Liver (tissue), 9 donors: ENCODE results near the gene COL6A3. TPM values are rescaled to one million over a fixed set of nuclear protein-coding genes. Genes with fewer than 3 reads are reported as not detected.

ENCODE experiments used
- DNase-seq: peaks from one replicate; pipeline ENCODE4 v3.0.0-alpha.2; 2017; ENCODE audit warnings: low spot score
- H3K27ac ChIP-seq, 2 donors: one replicate each; pipeline ENCODE4 v1.7.0; 2013; ENCODE audit warnings: inconsistent platforms in 2 of 2, low read length in 2 of 2, control low read depth in 1 of 2, low read depth in 1 of 2, mild to moderate bottlenecking in 1 of 2
- H3K27me3 ChIP-seq, 4 donors: one replicate each; pipeline versions ENCODE4 v1.6.1 to v1.7.0; 2013; ENCODE audit warnings: low read length in 3 of 4, inconsistent platforms in 1 of 4, mild to moderate bottlenecking in 1 of 4, moderate library complexity in 1 of 4; ENCODE audit not compliant: control insufficient read depth in 4 of 4, insufficient read depth in 4 of 4
- H3K36me3 ChIP-seq, 4 donors: one replicate each; pipeline versions ENCODE4 v1.6.1 to v1.7.0; 2013; ENCODE audit warnings: low read length in 3 of 4, mild to moderate bottlenecking in 3 of 4, low read depth in 1 of 4, moderate library complexity in 1 of 4; ENCODE audit not compliant: control insufficient read depth in 4 of 4, insufficient read depth in 3 of 4
- H3K4me1 ChIP-seq, 4 donors: one replicate each; pipeline versions ENCODE4 v1.6.1 to v1.7.0; 2013; ENCODE audit warnings: low read length in 3 of 4, mild to moderate bottlenecking in 3 of 4, moderate library complexity in 1 of 4; ENCODE audit not compliant: control insufficient read depth in 4 of 4, insufficient read depth in 4 of 4
- H3K4me3 ChIP-seq, 3 donors: one replicate each; pipeline versions ENCODE4 v1.6.1 to v1.7.0; 2013; ENCODE audit warnings: low read length in 3 of 3, control low read depth in 1 of 3, low read depth in 1 of 3, mild to moderate bottlenecking in 1 of 3
- H3K9ac ChIP-seq, 2 donors: one replicate each; pipeline ENCODE4 v1.7.0; 2013; ENCODE audit warnings: low read length in 2 of 2, mild to moderate bottlenecking in 2 of 2, moderate library complexity in 2 of 2, control low read depth in 1 of 2, low read depth in 1 of 2
- H3K9me3 ChIP-seq, 4 donors: one replicate each; pipeline versions ENCODE4 v1.6.1 to v1.7.0; 2013; ENCODE audit warnings: low read length in 3 of 4; ENCODE audit not compliant: control insufficient read depth in 4 of 4
- CTCF ChIP-seq: fragments of 150-350 bp; IDR thresholded peaks from 2 replicates; pipeline ENCODE4 v1.5.1; 2017; ENCODE audit warnings: improper control_type of control experiment, low read depth, low read length; ENCODE audit not compliant: missing input control
- FOXA1 ChIP-seq: IDR thresholded peaks from 2 replicates; pipeline ENCODE4 v1.6.1; 2016; ENCODE audit warnings: antibody characterized with exemption
- FOXA2 ChIP-seq: IDR thresholded peaks from 2 replicates; pipeline ENCODE4 v1.6.1; 2016; ENCODE audit warnings: antibody characterized with exemption
- GABPA ChIP-seq, 2 donors: IDR thresholded peaks in 1 of 2; conservative IDR thresholded peaks in 1 of 2; 2 replicates each; pipeline ENCODE4 v1.6.1; 2016; ENCODE audit warnings: antibody characterized with exemption in 2 of 2, mild to moderate bottlenecking in 1 of 2, moderate library complexity in 1 of 2
- HNF4A ChIP-seq, 2 donors: conservative IDR thresholded peaks; 2 replicates each; pipeline ENCODE4 v1.6.1; 2016; ENCODE audit warnings: antibody characterized with exemption in 2 of 2, mild to moderate bottlenecking in 2 of 2
- NR2F2 ChIP-seq: IDR thresholded peaks from 2 replicates; pipeline ENCODE4 v1.6.1; 2016; ENCODE audit warnings: antibody characterized with exemption
- RAD21 ChIP-seq, 2 donors: IDR thresholded peaks; 2 replicates each; pipeline ENCODE4 v1.6.1; 2016; ENCODE audit warnings: antibody characterized with exemption in 2 of 2, mild to moderate bottlenecking in 2 of 2
- REST ChIP-seq: IDR thresholded peaks from 2 replicates; pipeline ENCODE4 v1.6.1; 2016; ENCODE audit warnings: antibody characterized with exemption, mild to moderate bottlenecking
- RXRA ChIP-seq, 2 donors: IDR thresholded peaks; 2 replicates each; pipeline ENCODE4 v1.6.1; 2017 to 2018; ENCODE audit warnings: antibody characterized with exemption in 2 of 2, mild to moderate bottlenecking in 1 of 2
- SP1 ChIP-seq: IDR thresholded peaks from 2 replicates; pipeline ENCODE4 v1.6.1; 2018; ENCODE audit warnings: antibody characterized with exemption, mild to moderate bottlenecking
- TAF1 ChIP-seq: conservative IDR thresholded peaks from 2 replicates; pipeline ENCODE4 v1.6.1; 2016; ENCODE audit warnings: antibody characterized with exemption, mild to moderate bottlenecking
- YY1 ChIP-seq: IDR thresholded peaks from 2 replicates; pipeline ENCODE4 v1.6.1; 2016; ENCODE audit warnings: antibody characterized with exemption, mild to moderate bottlenecking
- ZBTB33 ChIP-seq: IDR thresholded peaks from 2 replicates; pipeline ENCODE4 v1.6.1; 2016; ENCODE audit warnings: antibody characterized with exemption
- WGBS: extraction: QIAGEN DNeasy Blood & Tissue Kit; methylation state at CpG from one replicate; pipeline ENCODE4 v1.1.7; 2013; 5-methylcytosine and 5-hydroxymethylcytosine counted together
- polyA plus RNA-seq, 2 donors: library from polyadenylated mRNA; stranded (reverse) in 1 of 2; unstranded in 1 of 2; fragments of 200-250 nt in 1 of 2; fragments of >200 nt in 1 of 2; fragmentation: Nextera tagmentation in 1 of 2; extraction: Ambion mirVana in 1 of 2; gene quantifications; one replicate each; pipeline versions ENCODE4 v1.2.1 to v1.2.3, GENCODE V29; 2013 to 2015
- total RNA-seq, 2 donors: library from RNA; depleted of rRNA; stranded (reverse); fragments of >200 nt; gene quantifications; one replicate each; pipeline ENCODE4 v1.2.3, GENCODE V29; 2014
- donor health status: healthy.
- donor health status: healthy.
- donor health status: healthy.
- donor health status: healthy.
- donor health status: healthy.

Gene COL6A3
- total and polyA plus RNA-seq, 4 donors: 1.7 to 28.7 (median 17.5) TPM

- TF ChIP-seq RAD21 (IDR thresholded peaks at IDR 0.05) (no peak), YY1 (no peak)
These were observed 126.1 kb downstream of the COL6A3 start (continued) for GRCh38 chr2:237287872-237288271.

GRCh38 chr2:237283131-237283928 is 130.6 kb downstream of the COL6A3 start:
- no peak overlapping the region for H3K4me3 ChIP-seq
- WGBS: 71% methylated on average over 4 of the region's 4 CpGs
- H3K9ac ChIP-seq: no peak overlapping the region
- DNase-seq: no peak
- no peaks in the 10 kb centered on the region for H3K9me3 ChIP-seq
- H3K27ac ChIP-seq: no peak overlapping the region
- H3K36me3 ChIP-seq: no peaks in the 10 kb centered on the region
- TF ChIP-seq FOXA1: no peak
- TF ChIP-seq ZBTB33: no peak
- no peak for TF ChIP-seq REST
- no peak for TF ChIP-seq RAD21 (IDR thresholded peaks at IDR 0.05)
- no peak for TF ChIP-seq GABPA (IDR thresholded peaks at IDR 0.05 in 1 of 2, conservative IDR thresholded peaks at IDR 0.05 in 1 of 2)
- TF ChIP-seq TAF1: no peak
- no peak for TF ChIP-seq HNF4A (conservative IDR thresholded peaks at IDR 0.05)
- no peak for TF ChIP-seq NR2F2
- no peak for TF ChIP-seq FOXA2
- no peak for TF ChIP-seq RXRA (IDR thresholded peaks at IDR 0.05)
- TF ChIP-seq SP1: no peak
- peaks cover 0 to 11% (median 2%) of the 10 kb centered on the region in 4 donors for H3K27me3 ChIP-seq
- H3K4me1 ChIP-seq: no peaks in the 10 kb centered on the region

- Histone ChIP-seq H3K9ac (no peak overlapping the region), H3K27me3 (peaks cover 0 to 11% (median 2%) of the 10 kb centered on the region in 4 donors), H3K4me1 (no peaks in the 10 kb centered on the region), H3K4me3 (no peak overlapping the region), H3K9me3 (no peaks in the 10 kb centered on the region), H3K36me3 (no peaks in the 10 kb centered on the region), H3K27ac (no peak overlapping the region)
- no peak for DNase-seq
- TF ChIP-seq RXRA (IDR thresholded peaks at IDR 0.05) (no peak), FOXA2 (no peak), CTCF (no peak)
- WGBS: 57% methylated on average over 1 of the region's 1 CpG
These were observed 131.3 kb downstream of the COL6A3 start for GRCh38 chr2:237282568-237283128.
